GM21528 (cell line): ENCODE results near the gene BMPR1B.
"Not testable (repeated sequence)": the region's sequence is repeated elsewhere in the genome, so short reads cannot be mapped to it uniquely, and the experiment has no call there.

Experiments used
- ATAC-seq: cut with Tn5 transposase; IDR thresholded peaks from one replicate; pipeline ENCODE4 v1.9.1; 2021; ENCODE audit warnings: mild to moderate bottlenecking, moderate library complexity; ENCODE audit not compliant: unreplicated experiment, low FRiP score

The BMPR1B gene

DNA sequence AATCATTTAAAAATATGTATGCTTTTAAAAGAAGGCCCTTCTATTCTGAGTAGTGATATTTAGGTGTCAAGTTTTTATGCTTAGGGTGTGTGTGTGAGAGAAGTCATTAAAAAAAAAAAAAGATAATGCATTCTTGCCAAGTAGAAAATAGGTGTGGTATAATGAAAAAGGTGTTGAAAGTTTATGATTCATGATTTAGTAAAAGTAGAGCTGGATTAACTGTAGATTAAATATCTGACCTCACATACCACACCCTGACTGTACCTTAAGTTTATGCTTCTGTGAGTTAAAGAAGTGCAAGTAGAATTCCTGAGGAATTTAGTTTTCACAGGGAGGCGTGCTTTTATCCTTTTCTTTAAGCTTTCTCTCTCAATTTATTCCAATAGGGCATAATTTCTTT lies 71.1 kb downstream of the BMPR1B start:
- ATAC-seq, result no peak

DNA sequence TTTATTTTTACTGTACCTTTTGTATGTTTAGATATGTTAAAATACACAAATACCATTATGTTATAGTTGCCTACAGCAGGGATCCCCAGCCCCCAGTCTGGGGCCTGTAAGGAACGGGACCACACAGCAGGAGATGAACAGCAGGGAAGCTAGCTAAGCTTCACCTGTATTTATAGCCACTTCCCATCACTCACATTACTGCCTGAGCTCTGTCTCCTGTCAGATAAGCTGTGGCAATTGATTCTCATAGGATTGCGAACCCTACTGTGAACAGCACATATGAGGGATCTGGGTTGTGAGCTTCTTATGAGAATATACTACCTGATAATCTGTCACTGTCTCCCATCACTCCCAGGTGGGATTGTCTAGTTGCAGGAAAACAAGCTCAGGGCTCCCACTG lies 73.9 kb downstream of the BMPR1B start:
- ATAC-seq, result no peak

DNA sequence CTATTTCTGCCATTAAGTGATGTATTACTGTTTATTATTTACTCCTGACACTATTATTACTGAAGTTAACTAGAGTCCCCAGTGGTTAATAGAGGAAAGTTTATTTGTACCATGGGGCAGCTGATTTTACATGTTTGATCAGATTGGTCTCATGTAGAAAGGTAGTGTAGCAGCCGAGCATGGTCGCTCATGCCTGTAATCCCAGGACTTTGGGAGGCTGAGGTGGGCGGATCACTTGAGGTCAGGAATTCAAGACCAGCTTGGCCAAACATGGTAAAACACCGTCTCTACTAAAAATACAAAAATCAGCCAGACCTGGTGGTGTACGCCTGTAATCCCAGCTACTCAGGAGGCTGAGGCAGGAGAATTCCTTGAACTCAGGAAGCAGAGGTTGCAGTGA lies 74.6 kb downstream of the BMPR1B start:
- not testable (repeated sequence) for ATAC-seq

DNA sequence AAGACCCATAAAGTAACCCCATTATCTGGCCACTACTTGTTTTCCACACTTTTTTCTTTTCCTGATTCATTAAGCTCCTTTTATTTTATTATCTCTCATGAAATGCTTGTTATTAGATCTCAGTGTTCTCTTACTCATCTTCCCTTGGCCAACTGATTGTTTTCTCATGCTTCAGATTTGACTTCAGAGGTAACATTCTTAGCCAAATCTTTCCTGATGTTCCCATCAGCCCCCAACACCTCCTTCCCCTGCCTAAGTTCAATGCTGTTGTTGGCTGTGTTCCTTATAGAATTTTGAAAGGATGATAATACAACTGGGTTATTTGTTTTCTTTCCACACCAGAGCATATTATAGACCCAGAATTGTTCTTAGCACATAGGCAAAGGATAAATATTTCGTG lies 75.6 kb downstream of the BMPR1B start:
- no peak for ATAC-seq

DNA sequence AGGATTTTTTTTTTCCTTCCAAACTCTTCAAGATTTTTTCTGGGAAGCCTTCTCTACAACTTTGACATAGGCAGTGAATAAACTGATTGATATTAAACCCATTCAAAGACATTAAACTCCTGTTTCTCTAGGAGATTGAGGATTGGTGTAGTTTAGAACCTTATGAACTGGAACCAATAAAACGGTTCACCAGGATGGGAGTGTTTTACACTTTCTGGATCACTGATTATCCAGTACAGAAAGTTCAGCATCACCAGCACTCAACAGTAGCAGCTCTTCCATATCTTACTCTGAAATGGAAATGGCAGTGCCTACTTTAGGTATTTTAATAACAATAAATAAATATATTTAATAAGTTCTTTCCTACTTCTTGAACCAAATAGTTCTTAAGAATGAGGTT lies 76.7 kb downstream of the BMPR1B start:
- no peak for ATAC-seq

DNA sequence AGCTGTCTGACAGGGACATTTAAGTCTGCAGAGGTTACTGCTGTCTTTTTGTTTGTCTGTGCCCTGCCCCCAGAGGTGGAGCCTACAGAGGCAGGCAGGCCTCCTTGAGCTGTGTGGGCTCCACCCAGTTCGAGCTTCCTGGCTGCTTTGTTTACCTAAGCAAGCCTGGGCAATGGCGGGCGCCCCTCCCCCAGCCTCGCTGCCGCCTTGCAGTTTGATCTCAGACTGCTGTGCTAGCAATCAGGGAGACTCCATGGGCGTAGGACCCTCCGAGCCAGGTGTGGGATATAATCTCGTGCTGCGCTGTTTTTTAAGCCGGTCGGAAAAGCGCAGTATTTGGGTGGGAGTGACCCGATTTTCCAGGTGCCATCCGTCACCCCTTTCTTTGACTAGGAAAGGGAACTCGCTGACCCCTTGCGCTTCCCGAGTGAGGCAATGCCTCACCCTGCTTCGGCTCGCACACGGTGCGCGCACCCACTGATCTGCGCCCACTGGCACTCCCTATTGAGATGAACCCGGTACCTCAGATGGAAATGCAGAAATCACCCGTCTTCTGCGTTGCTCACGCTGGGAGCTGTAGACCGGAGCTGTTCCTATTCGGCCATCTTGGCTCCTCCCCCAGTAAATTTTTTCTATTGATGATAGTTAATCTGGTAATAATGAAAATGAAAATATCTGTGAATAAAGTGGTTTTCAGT lies 83.6 kb downstream of the BMPR1B start:
- ATAC-seq, result not testable (repeated sequence)

DNA sequence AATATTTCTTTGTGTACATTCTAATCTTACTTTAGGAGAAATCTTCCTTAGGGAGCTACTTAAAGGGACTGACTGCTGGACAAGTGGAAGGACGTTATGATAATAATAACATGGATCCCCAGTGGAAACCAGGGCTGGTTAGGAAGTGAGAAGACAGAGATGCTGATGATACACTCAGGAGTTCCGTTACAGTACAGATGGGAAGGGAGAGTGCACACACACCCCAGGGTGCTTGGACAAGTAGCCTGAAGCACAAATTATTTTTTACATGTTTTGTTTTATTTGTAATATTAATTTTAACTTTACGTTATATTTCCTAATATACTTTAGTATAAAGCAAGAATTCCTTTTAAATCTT lies 84.1 kb downstream of the BMPR1B start:
- no peak for ATAC-seq

DNA sequence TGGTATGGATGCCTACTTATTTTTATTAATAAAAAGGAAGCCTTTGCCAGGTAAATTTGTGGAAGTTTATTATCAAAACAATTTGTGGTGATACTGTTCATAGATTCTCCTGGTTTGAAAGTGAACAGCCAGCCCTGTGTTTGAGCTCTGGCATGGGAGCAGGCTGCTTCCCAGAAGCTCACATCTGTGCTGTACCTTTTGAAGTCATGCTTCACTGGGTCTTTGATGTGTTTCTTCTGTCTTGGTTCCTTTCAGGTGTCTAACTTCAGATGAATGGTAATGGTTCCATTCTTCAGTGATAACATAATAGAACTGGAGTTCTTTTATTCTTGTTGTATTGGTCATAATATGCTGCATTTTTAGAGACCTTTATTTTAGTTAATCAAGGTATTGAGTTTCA lies 85.5 kb downstream of the BMPR1B start:
- no peak for ATAC-seq

DNA sequence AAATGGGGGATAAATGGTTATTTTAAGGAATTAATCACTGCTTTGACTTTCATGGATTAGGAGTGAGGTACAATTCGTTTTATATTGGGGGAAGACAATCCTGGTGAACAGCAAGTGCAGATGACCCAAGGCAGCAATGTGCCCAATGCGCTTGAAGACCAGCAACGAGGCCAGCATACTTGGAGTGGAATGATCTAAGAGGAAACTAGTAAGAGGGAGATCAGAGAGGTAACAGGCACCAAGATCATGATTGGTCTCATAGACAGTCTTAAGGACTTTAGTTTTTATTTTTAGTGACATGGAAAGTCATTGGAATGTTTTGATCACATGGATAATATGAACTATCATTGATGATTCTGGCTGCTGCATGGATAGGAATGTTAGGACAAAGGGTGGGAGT lies 90.6 kb downstream of the BMPR1B start:
- ATAC-seq, result no peak

DNA sequence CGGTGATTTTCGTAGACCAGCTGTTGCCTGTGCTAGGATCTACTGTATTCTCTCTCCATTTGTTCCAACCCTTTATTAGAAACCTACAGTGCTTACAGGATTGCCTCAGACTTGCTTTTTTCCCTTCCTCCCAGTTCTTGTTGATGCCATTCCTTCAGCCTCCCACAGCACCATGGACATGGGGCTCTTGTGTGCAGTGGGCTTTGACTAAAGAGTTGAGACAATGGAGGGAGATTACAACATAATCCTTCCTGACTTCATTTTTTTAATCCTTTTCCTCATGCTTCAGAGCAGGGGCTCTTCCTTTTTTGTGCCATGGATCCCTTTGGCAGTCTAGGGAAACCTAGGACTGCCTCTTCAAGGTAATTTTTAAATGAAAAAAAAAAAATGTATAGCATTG lies 92.1 kb downstream of the BMPR1B start:
- no peak for ATAC-seq

DNA sequence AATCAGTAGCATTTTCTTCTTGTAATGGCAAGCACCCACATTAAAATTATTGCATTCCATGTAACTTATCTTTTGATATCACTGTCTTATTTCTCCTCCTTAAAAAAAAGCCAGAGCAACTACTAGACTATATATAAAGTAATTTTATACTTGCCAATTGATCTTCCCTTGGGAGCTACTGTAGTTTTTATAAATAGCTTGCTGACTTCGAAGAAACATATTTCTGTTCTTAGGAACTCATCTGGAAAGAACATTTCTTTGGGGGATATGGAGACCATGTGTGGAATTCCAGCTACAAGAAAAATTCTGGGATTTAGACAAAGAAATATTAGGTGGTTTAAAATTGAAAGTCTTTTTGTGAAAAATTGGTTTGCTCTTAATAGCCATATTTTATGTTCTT lies 94.9 kb downstream of the BMPR1B start:
- ATAC-seq, result no peak

DNA sequence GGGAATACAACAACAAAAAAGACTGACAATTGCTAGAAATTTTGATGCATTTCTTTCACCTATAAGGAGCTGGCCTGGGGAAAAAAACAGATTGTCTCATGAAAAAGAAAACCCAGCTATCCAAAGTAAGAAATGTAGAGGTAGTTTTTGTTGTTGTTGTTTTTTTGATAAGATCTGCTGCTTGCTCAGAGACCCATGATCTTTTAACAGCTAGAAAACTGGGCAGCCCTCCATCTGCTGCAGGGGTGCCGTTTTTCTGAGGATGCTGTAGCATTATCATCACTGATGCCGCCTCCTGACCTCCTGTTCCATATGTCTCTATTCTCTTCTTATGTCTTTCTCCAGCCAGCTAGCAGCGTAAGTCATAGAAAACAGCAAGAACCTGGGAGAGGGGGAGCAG lies 98.3 kb downstream of the BMPR1B start:
- ATAC-seq, result no peak

DNA sequence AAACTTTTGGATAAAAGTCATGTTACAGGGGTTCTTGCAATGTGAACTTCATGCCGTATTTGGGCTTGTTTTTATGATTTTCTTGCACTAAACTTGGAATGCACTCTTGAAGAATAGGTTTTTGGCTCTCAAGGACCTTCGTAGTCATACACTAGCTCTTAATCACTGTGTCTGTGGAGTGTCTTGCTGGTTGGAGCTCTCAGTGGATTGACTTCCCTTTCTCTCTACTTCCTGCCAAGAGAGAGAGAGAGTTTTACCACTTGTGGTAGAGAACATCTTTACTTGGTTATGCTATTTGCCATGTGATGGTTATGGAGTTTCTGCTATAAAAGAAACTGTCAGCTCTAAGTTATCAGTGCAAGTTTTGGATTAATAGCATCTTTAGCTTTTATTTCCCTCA lies 112.4 kb downstream of the BMPR1B start:
- no peak for ATAC-seq

DNA sequence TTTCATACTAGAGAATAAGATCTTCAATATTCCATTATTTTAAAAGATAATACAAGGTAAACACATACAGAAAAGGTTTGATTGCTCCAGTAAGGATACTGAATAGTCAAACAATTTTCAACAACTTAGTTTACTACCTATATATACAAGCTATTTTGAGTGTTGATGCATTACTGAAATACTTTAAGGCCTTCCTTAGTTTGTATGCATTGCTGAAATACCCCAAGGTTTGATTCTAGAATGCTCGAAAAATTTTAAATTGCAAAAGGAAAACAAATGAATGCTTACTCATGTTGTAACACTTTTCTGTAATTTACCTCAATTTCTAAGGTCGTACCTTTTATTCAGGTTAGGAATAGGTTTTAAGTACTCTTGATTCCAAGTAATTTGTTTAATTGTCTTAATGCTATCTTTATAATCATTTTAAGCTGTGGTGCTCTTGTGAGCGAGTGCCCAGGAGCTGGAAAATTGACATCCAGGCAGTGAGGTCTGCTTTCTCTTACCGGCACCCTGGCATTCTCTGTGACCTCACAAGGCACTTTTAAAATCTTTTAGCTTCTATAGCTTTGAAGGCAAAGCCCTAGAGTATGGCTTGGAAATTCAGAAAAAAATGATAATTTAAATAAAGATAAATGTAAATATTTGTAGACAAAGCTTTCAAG lies 114.0 kb downstream of the BMPR1B start:
- no peak for ATAC-seq

DNA sequence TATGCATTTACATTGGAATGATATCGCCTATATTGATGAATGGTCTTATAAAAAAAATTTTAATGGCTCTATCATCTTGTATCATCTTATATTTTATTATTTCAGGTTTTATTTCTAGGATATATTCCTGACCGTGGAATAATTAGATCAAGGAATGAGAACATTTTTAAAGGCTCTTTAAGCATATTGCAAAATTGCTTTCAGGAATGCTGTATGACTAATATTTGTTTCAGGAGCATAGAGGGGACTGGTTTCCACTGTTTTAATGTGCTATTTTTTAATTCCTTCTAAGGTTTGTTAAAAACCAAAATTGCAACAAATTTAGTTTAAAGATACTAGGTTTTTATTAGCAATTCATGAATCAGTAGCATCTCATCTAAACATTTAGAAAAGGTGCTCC lies 120.2 kb downstream of the BMPR1B start:
- no peak for ATAC-seq

DNA sequence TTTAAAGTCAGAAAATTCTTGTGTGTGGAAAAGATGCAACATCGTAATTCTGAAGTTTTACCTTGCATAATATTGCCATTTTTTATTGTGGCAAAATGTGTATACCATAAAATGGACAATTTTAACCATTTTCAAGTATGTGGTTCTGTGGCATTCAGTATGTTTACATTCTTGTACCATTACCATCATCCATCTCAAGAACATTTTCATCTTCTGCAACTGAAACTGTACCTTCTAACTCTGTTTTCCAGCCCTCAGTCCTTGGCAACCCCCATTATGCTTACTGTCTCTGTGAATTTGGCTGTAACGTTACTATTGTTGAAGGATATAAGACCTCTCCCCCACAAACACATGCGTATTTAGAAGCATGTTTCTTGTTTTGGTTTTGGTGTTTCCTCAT lies 123.2 kb downstream of the BMPR1B start:
- ATAC-seq, result no peak

DNA sequence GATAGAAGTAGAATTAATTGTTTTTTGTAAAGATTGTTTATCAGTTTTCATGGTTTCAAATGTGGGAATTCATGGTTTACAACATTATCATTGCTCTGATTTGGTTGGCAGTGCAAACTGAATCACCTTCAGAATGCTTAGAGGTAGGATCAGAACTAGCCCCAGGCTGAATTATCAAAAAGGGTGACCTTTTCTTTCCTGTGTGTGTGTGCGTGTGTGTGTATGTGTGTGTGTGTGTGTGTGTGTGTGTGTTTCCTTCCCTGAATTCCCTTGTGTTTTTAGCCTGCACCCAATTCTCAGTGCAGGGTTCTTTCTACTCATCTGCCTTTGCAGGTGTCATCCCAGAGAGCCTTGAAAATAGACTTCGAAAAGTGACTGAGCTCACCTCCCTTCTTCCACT lies 125.0 kb downstream of the BMPR1B start:
- no peak for ATAC-seq

DNA sequence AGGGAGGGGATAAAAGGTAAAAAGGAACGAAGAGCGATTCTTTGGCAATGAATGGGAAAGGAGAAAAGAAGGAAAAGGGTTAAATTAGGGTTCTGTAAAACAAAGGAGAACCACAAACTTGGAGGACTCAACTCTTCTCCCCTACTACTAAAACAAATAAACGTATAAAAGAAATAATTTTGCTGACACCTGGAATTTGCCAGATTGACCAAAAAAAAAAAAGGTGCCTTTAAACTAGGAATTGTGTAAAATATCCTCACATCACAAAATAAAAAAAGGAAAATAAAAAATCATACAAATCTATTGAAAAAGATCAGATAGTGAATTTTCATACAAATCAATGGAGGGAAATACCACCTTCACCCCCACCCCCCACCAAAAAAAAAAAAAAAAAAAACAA lies 129.3 kb downstream of the BMPR1B start:
- no peak for ATAC-seq

DNA sequence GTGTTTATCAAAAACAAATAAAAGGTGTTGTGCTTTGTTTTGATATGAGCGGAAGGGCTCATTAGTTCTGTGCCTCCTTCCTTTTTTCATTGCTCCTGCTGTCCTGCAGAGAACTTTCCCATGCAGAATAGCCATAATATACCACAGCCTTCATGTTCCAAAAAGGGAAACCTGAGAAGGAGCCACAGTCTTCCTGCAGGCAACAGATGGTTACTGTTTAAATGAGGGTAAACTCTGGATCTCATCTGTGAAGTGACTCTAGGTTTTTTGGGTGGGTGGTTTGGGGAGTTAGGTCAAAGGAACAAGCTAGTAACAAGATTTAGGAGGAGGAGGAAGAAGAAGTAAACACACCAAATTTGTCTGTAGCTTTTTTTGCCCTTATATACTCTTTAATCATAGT lies 131.8 kb downstream of the BMPR1B start:
- no peak for ATAC-seq

DNA sequence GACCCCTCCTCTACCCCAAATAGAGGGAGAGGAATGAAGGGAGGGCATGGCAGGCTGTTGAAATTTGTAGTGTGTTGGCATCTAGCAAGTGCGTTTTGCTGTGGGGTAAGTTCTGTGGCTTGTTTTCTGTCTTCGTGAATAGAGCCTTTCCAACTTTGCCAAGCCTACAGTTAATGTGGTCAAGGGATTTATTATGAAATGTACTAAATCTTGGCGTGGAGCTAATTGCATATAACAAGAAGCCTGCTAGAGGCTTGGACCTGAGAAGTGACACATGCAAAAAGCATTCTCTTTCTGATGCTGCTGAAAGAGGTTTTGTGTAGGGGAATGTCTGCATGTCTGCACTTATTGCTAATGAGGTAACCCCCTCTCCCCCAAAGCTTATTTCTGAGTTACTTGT lies 132.2 kb downstream of the BMPR1B start:
- no peak for ATAC-seq

DNA sequence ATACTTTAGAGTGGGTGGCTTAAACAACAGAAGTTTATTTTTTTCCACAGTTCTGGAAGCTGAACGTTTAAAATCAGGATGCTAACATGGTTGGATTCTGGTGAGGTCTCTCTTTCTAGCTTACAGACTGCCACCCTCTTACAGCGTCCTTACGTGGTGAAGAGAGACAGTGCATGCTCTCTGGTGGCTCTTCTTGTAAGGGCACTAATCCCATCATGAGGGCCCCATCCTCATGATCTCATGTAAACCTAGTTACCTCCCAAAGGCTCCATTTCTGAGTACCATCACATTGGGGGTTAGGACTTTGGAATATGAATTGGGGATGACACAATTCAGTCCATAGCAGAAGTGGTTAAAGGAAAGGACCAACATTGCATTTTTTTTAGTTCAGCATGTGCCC lies 132.8 kb downstream of the BMPR1B start:
- no peak for ATAC-seq

DNA sequence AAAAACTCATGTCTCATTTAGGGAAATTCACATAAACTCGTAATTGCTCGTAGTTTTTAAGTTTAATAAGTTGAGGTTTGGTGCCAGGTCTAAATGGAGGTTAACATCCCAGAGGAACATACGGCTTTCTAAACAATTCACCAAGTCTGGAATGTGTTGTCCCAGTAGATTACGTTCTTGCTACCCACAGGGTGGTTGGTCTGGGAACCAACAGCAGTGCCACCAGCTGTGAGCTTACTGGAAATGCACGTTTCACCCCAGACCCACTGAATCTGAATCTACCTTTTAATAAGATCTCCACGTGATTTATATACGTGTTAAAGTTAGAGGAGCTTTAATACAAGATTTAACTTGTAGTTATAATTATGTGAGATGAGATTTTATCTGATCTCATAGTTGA lies 134.3 kb downstream of the BMPR1B start:
- no peak for ATAC-seq

DNA sequence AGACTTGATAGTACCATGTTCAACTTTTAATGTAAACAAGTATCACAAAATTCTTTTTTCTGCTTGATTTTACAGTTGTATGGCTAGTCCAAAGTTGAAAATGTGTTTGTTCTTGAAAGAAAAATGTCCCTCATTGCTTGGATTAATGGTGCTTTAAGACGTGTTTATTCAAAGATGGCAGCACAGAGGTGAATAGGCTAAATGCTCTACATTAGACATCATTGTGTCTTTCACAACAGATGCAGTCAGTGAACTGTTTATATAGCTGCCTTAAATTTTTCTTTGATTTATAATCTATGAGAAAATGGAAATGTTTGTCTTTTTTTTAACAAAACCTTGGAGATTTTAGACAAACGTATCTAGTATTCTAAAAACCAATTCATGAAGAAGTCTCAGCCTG lies 137.3 kb downstream of the BMPR1B start:
- no peak for ATAC-seq
